ENCODE results near the gene DDC. TPM values are rescaled to one million over a fixed set of nuclear protein-coding genes. Genes with fewer than 3 reads are reported as not detected.

Gene DDC
- total RNA-seq, 2 donors from 2014 or later: not detected

DNA sequence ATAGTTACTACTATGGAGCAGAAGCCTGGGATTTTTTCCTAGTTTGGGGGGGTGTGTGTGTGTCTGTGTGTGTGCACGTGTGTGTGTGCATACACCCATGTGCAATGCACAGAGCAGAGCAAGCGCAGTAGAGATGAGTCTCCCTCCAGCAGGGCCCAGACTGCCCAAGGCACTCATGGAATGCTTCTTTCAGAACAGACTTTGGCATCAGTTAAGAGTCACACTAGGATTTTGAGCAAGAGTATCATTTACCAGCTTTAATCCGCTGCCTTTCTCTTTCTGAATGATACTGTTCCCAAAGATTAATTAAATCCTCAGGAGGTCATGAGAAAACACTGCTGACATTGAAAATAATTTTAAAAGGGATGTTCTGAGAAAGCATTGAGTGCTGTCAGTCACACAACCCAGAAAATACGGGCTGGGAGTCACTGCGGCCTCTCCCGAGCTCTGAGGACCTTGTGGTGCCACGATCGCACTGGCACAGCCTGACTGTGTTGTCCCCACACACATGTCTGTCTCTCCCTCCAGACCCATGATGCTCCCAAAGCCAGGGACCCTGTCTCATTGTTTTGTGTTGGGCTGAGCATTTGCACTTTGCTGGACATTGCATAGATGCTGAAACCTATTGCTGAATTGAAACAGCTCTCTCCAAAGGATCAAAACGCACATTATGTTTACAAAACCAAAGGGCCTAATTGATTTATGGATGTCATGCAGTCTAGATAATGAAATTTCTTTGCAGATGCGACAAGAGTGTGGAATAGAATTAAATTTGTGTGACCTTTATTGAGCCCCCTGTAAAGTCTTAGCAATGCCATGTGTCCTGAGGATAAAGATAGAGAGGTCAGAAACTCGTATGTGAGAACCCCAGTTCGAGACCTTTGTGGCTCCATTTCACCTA is 60.3 kb downstream of the DDC start:
- no peaks in the 10 kb centered on the region for H3K36me3 Mint-ChIP-seq (ENCODE audit: low read depth)
- peaks cover 9% of the 10 kb centered on the region for H3K27me3 Mint-ChIP-seq
- ATAC-seq (replicated peaks): no peak
- H3K27ac Mint-ChIP-seq: no peak overlapping the region
- H3K9me3 Mint-ChIP-seq: no peaks in the 10 kb centered on the region
- H3K4me3 Mint-ChIP-seq: no peak overlapping the region
- H3K4me1 Mint-ChIP-seq: no peaks in the 10 kb centered on the region

DNA sequence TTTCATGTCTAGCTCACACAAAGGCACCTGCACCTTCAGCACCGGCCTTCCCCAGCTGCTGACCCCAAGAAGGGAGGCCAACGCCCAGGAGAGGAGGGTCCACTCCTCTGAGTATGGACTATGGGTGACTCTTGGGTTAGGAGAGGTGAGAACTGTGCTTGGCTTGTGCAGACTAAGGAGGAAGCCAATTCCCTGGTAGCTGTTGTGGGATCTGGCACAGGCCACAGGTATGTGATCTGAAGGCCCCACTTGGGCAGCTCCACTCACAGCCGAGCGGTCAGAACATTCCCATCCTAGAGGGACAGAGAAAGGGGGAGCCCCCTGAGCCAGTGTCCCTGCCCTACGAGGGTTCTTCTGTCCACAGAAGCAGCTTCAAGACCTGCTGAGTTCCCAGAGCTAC is 62.3 kb downstream of the DDC start:
- H3K27ac Mint-ChIP-seq: no peak overlapping the region
- H3K4me1 Mint-ChIP-seq: no peaks in the 10 kb centered on the region

GRCh38 chr7:50502001-50502684 is 63.1 kb downstream of the DDC start:
- H3K27ac Mint-ChIP-seq: no peak overlapping the region
- no peaks in the 10 kb centered on the region for H3K9me3 Mint-ChIP-seq
- H3K4me3 Mint-ChIP-seq: no peak overlapping the region
- H3K36me3 Mint-ChIP-seq (ENCODE audit: low read depth): no peaks in the 10 kb centered on the region
- no peak for ATAC-seq (replicated peaks)
- H3K27me3 Mint-ChIP-seq: peaks cover 12% of the 10 kb centered on the region
- no peaks in the 10 kb centered on the region for H3K4me1 Mint-ChIP-seq

More for the DNA sequence above, 62.3 kb downstream of the DDC start:
- H3K36me3 Mint-ChIP-seq (ENCODE audit: low read depth): no peaks in the 10 kb centered on the region
- no peak for ATAC-seq (replicated peaks)
- H3K9me3 Mint-ChIP-seq: no peaks in the 10 kb centered on the region
- no peak overlapping the region for H3K4me3 Mint-ChIP-seq
- H3K27me3 Mint-ChIP-seq: peaks cover 6% of the 10 kb centered on the region

DNA sequence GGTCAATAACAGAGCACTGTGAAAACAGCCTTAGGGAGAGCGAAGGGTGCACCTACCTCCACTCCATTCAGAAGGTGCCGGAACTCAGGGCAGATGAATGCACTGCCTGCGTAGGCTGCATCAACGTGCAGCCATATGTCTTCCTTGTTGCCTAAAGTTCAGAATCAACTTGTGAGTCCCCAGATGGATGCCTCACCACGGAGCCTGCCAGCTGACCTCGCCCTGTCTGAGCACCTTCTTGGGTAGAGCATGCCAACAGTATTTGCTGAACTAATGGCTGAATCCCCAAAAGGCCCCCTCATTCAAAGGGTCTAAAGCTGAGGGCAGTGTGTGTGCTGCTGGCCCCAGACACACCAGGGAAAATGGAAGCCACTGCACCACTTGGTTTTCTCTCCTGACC is 66.1 kb downstream of the DDC start:
- Mint-ChIP-seq H3K27me3 (peaks cover 15% of the 10 kb centered on the region), H3K4me1 (no peaks in the 10 kb centered on the region), H3K9me3 (no peaks in the 10 kb centered on the region), H3K4me3 (no peak overlapping the region), H3K36me3 (ENCODE audit: low read depth) (no peaks in the 10 kb centered on the region), H3K27ac (no peak overlapping the region)
- ATAC-seq (replicated peaks): no peak

GRCh38 chr7:50497968-50498367 is 67.2 kb downstream of the DDC start:
- ATAC-seq (replicated peaks): no peak
- H3K36me3 Mint-ChIP-seq (ENCODE audit: low read depth): no peaks in the 10 kb centered on the region
- H3K9me3 Mint-ChIP-seq: no peaks in the 10 kb centered on the region
- H3K4me1 Mint-ChIP-seq: no peaks in the 10 kb centered on the region
- H3K4me3 Mint-ChIP-seq: no peak overlapping the region
- no peak overlapping the region for H3K27ac Mint-ChIP-seq
- peaks cover 20% of the 10 kb centered on the region for H3K27me3 Mint-ChIP-seq

DNA sequence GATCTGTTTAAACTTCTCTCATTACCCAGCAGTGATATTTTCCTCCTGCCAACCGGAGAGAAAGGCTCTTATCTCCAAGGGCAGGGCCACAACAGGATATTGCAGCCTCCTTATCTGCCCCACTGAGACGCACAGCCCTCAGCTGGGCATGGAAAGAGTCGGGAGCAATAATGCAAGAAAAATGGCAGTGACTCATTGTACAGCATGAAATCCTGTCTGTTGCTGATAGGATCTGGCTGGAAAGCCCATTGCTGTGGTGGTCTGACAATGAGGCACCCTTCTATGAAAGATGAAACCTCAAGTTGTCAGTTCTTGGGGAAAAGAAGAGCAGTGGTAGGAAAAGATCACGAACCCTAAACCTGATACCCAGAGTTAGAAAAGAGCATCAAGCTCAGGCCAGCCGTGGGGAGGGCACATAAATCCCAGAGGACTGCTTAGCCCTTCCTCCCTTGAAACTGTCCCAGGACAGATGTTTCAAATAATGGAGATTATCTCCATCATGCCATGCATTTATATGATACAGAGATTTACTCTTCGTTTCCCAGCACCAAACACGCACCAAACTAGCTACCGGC is 68.0 kb downstream of the DDC start:
- H3K4me3 Mint-ChIP-seq: no peak overlapping the region
- ATAC-seq (replicated peaks): no peak
- no peak overlapping the region for H3K27ac Mint-ChIP-seq
- no peaks in the 10 kb centered on the region for H3K36me3 Mint-ChIP-seq (ENCODE audit: low read depth)
- H3K4me1 Mint-ChIP-seq: no peaks in the 10 kb centered on the region
- H3K27me3 Mint-ChIP-seq: peaks cover 25% of the 10 kb centered on the region
- H3K9me3 Mint-ChIP-seq: no peaks in the 10 kb centered on the region

DNA sequence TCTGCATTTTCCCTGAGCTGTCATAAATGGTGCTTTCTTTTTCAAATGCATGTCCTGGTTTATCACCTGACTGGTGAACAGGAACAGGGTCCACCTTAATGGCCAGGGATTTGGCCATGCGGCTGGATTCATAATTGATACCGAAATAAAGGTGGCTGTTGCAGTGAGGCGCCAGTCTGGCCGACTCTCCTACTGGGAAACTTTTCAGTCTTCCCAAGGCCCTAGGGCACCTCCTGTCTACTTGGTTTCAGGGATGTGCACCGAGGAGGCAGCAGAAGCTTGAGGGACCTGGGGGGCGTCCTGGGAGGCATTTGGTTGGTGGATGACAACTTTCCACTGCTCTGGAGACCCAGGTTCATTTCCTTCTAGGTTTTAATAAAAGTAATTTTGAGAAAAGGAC is 68.6 kb downstream of the DDC start:
- Mint-ChIP-seq H3K4me3 (no peak overlapping the region), H3K4me1 (no peaks in the 10 kb centered on the region), H3K27ac (no peak overlapping the region), H3K27me3 (peaks cover 29% of the 10 kb centered on the region), H3K9me3 (no peaks in the 10 kb centered on the region), H3K36me3 (ENCODE audit: low read depth) (no peaks in the 10 kb centered on the region)
- no peak for ATAC-seq (replicated peaks)

GRCh38 chr7:50495746-50496145 is 69.5 kb downstream of the DDC start:
- Mint-ChIP-seq H3K4me1 (no peaks in the 10 kb centered on the region), H3K27ac (no peak overlapping the region), H3K36me3 (ENCODE audit: low read depth) (no peaks in the 10 kb centered on the region), H3K27me3 (peaks cover 33% of the 10 kb centered on the region), H3K4me3 (no peak overlapping the region), H3K9me3 (no peaks in the 10 kb centered on the region)
- ATAC-seq (replicated peaks): no peak

DNA sequence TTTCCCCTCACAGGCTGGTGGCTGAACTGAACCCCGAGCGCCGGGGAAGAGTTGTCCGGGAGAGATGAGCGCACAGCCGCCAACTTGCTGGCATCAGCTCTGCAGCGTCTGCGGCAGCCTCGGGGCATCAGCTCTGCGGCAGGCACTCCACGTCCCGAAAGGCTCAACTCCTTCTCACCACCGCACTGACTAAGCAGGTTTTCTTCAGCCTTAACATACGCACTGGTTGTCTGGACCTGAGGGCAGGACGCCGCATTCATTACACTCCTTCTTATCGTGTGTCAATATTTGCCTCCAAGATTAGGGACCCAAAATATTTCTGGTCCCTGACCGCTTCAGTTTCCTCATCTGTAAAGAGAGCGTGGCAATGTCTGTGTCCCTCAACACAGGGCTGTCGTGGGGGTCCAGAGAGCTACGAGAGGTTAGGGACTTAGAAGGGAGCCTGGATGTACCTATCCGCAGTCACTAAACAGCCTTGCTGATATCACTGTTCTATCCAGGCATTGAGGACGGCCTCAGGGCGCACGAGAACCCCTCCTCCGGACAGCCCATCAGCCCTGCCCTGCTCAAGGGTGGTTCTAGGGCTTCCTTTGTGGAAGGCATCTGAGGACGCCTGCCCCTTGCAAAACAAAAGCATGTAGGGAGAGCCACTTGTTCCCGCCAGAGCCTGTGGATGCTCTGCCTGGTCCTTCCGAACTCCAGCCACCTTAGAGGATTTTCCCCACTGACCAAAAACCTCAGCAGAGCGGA is 72.3 kb downstream of the DDC start:
- Mint-ChIP-seq H3K9me3 (no peaks in the 10 kb centered on the region), H3K4me3 (no peak overlapping the region), H3K36me3 (ENCODE audit: low read depth) (no peaks in the 10 kb centered on the region), H3K27me3 (peaks cover 27% of the 10 kb centered on the region), H3K27ac (no peak overlapping the region), H3K4me1 (no peaks in the 10 kb centered on the region)
- no peak for ATAC-seq (replicated peaks)

DNA sequence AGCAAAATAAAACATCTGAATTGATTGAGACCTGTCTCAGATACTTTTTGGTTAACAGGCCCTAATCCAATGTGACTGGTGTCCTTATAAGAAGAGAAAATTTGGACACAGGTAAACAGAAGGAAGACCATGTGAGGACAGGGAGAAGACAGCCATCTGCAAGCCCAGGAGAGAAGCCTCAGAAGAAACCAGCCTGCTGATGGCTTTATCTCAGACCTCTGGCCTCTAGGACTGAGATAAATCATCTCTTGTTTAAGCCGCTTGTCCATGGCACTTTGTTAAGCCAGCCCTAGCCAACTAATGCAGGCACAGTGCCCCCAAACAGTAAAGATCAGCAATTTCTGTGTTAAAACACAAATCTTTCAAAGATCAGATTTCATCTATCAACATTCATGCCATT is 73.3 kb downstream of the DDC start:
- Mint-ChIP-seq H3K4me3 (no peak overlapping the region), H3K9me3 (no peaks in the 10 kb centered on the region), H3K27ac (no peak overlapping the region), H3K4me1 (no peaks in the 10 kb centered on the region), H3K27me3 (peaks cover 19% of the 10 kb centered on the region), H3K36me3 (ENCODE audit: low read depth) (no peaks in the 10 kb centered on the region)
- no peak for ATAC-seq (replicated peaks)

GRCh38 chr7:50491209-50491608 is 74.0 kb downstream of the DDC start:
- ATAC-seq (replicated peaks): no peak
- H3K27ac Mint-ChIP-seq: no peak overlapping the region
- no peaks in the 10 kb centered on the region for H3K4me1 Mint-ChIP-seq
- no peak overlapping the region for H3K4me3 Mint-ChIP-seq
- H3K27me3 Mint-ChIP-seq: peaks cover 21% of the 10 kb centered on the region
- H3K36me3 Mint-ChIP-seq (ENCODE audit: low read depth): no peaks in the 10 kb centered on the region
- H3K9me3 Mint-ChIP-seq: no peaks in the 10 kb centered on the region

- Mint-ChIP-seq H3K4me1 (no peaks in the 10 kb centered on the region), H3K27me3 (peaks cover 19% of the 10 kb centered on the region), H3K27ac (no peak overlapping the region), H3K36me3 (ENCODE audit: low read depth) (no peaks in the 10 kb centered on the region), H3K9me3 (no peaks in the 10 kb centered on the region), H3K4me3 (no peak overlapping the region)
- ATAC-seq (replicated peaks): no peak
Measured at GRCh38 chr7:50488379-50488778, 76.8 kb downstream of the DDC start.

DNA sequence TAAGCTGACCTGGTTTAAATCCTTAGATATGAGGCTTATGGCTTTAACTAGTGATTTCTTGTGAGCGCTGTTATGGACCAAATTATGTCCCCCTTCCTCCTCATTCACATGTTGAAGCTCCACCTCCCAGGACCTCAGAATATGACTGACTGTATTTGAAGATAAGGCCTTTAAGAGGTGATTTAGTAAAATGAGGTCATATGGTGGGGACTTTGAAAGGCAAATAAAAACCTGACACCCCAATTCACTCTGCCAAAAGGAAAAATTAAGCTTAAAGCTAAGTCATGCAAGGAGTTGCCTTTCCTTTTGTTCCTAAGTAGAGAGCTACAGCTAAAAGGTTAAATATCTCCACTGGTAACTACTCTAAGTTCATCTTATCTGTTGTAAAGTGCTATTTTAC is 78.7 kb downstream of the DDC start:
- H3K4me1 Mint-ChIP-seq: no peaks in the 10 kb centered on the region
- H3K9me3 Mint-ChIP-seq: no peaks in the 10 kb centered on the region
- ATAC-seq (replicated peaks): no peak
- peaks cover 6% of the 10 kb centered on the region for H3K27me3 Mint-ChIP-seq
- no peaks in the 10 kb centered on the region for H3K36me3 Mint-ChIP-seq (ENCODE audit: low read depth)
- no peak overlapping the region for H3K27ac Mint-ChIP-seq
- no peak overlapping the region for H3K4me3 Mint-ChIP-seq

DNA sequence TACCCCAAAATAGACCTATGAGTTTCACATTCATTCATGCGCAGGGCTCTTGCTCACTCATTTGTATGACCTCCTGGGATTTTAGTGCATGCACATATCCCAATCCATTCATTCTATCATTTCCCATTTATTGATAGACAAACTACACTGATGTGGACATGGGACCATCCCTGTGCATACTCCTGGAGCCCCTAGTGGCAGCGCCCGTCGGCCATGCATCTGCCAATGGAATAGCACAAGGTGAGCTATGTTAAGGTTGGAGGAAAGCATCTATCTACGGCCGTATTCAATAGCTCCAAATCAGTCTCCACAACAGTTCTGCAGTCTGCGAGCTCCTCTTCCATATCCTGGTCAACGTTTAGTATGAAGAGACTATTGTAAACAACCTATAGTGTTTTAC is 83.3 kb downstream of the DDC start:
- no peak for ATAC-seq (replicated peaks)
- H3K4me1 Mint-ChIP-seq: no peaks in the 10 kb centered on the region
- no peaks in the 10 kb centered on the region for H3K36me3 Mint-ChIP-seq (ENCODE audit: low read depth)
- peaks cover 2% of the 10 kb centered on the region for H3K27me3 Mint-ChIP-seq
- H3K4me3 Mint-ChIP-seq: no peak overlapping the region
- H3K9me3 Mint-ChIP-seq: no peaks in the 10 kb centered on the region
- H3K27ac Mint-ChIP-seq: no peak overlapping the region

Data from activated T-helper 17 cell treated with anti-CD3 and anti-CD28 coated beads, Interleukin-2, amount 50 U/mL, for 72 hours (primary cell).